SK-N-MC (cell line): ENCODE data around the gene TAPBPL.

Source experiments
- EZH2 ChIP-seq: fragments of 200-600 bp; sonication (generic); IDR thresholded peaks from one replicate; pipeline ENCODE4 v1.6.1; 2017; ENCODE audit warnings: antibody characterized with exemption
- POLR2AphosphoS5 ChIP-seq: IDR thresholded peaks from 2 replicates; pipeline ENCODE4 v1.6.1; 2012; ENCODE audit warnings: mild to moderate bottlenecking, low read depth, low read length, borderline replicate concordance

GRCh38 chr12:6450869-6451347, 934 bp upstream of the TAPBPL start:
- TF ChIP-seq POLR2AphosphoS5 (no peak), EZH2 (no peak)
